NCI-H187 (cell line): Measurements from ENCODE around the gene ZDHHC14.
"Not testable (repeated sequence)": the region's sequence is repeated elsewhere in the genome, so short reads cannot be mapped to it uniquely, and the experiment has no call there.

Experiments
- DNase-seq, 2 experiments: peaks; one replicate each; lab custom pipeline; 2025; lab: John Stamatoyannopoulos, UW

ZDHHC14 gene

DNA sequence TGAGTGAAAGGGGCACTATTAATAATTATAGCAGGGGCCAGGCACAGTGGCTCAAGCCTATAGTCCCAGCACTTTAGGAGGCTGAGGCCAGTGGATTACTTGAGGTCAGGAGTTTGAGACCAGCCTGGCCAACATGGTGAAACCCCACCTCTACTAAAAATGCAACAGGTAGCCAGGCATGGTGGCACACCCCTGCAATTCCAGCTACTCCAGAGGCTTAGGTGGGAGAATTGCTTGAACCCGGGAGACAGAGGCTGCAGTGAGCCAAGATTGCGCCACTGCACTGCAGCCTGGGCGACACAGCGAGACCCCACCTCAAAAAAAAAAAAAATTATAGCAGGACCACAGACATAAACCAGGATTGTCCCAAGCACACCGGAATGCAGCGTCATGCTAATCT lies 340.0 kb downstream of the ZDHHC14 start:
- not testable (repeated sequence) for DNase-seq

DNA sequence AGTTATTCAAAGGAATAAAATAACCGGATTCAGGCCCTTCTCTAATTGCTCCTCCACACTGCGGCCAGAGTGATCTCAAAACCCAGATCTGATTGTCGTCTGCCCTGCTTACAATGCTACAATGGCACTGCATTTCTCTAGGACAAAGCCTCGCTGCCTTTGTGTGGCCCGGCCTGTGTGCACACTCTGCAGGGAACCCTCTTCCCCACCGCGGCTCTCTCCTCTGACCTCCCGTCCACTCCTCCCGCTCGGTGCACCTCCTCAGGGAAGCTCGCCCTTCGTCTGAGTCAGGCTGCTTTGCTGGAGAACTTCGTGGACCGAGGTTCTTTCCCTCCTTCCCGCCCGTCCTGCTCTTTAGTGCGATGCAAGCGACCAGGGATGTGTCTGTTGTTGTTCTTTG lies 340.4 kb downstream of the ZDHHC14 start:
- DNase-seq, result no peak

DNA sequence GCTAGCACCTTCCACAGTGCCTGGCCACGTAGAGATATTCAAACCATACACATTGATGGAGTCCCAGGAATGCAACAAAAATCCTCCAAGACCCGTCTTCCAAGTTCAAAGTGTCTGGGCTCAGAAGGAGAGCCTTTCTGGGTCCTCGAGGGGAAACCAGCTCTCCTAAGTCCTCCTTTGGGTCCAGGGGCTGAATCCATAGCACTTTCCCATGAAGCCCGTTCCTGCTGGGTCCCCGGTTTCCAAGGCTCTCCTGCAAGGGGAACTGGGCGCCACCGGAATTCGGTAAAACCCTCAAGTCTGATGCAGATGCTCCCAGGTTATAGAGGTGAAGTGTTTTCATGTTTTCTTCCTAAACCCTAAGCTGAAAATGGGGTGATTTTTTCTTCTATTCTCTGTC lies 340.8 kb downstream of the ZDHHC14 start:
- DNase-seq, result no peak

DNA sequence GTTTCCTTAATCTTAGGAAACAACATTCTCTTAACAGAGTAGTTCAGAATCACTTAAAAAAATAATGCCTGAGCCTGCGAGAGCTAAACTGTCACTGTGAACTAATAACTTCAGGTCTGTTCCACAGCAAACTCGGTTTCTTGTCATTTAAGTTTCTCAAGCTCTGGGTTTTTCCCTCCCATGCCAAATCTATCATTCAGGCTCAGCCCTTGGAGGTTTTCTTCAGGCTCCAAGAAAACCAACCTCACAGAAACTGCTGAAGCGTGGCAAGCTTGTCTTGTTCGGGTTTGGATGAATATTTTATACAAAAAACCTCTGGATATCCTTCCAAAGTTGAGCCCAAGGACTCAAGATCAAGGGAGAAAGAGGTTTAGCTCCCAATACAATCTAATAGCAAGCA lies 342.4 kb downstream of the ZDHHC14 start:
- no peak for DNase-seq

DNA sequence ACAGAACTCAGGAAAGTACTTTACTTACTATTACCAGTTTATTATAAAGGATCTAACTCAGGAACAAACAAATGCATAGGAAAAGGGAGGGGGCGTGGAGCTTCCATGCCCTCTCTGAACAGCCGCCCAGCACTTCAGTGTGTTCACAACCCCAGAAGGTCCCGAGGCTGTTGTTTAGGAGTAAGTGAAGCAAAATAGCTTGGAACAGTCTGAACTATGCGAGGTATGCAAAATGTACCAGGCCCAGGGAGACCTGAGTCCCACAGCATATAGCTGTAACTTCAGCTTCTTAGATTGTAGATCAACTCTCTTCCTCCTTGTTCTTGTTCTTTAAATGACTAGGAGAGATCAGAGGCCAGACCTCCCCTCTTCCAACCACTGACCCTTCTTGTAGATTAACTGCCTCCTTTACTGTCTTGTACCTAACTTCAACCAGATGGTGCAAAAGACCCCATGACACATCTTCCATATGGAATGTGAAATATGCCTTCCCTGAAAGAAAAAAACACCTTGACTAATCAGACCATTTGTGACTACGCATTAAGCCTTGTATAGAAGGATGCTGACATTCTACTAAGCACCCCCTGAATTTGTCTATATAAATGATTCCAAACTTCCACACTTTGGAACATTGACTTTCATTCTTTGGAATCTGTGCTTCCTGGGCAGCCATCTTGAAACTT lies 343.3 kb downstream of the ZDHHC14 start:
- DNase-seq, result no peak

DNA sequence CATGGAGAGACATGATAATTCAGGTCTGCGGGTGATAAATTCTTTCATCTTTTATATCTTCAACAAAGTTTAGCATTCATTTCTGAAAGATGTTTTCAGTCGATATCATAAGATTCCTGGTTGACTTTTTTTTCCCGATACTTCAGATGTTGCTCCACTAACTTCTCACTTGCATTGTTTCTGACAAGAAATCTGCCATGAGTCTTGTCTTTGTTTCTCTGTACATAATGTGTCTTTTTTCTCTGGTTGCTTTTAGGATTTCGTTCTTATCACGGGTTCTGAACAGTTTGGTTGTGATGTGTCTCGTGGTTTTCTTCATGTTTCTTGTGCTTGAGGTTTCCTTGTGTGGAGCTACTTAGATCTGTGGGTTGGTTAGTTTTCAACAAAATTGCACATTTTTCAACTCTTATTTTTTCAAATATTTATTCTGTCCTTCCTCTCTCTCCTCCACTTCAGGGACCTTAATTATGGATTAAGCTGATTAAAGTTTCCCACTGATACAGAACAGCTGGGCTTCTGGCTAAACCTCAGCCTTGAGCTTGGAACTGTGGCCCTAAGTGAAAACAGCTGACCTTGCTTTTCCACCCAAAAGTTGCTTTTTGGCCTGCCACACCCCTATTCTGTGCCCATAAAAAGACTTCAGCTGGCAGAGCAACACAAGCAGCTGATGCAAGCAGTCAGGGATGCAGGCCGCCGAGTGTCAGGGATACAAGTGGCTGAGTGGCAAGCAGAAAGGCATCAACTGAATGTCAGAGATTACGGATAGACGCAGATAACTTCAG lies 344.2 kb downstream of the ZDHHC14 start:
- DNase-seq, result no peak

DNA sequence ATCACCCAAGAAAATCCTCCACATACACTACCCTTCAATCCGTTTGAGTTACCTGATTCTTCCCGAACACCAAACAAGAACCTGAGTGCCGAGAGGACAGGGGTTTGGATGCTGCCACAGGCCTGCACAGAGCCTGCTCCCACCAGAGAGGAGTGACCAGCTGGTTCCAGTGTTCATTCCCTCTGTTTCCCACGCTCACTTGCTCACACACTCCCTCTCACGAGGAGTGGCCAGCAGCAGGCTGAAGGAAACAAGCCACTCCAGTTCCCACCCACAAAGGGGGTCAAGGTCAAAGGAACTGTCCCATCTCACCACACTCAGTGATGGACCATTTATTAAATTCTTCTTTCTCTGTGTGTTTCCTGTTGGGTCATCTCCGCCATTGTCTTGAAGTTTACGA lies 344.8 kb downstream of the ZDHHC14 start:
- DNase-seq, result no peak

DNA sequence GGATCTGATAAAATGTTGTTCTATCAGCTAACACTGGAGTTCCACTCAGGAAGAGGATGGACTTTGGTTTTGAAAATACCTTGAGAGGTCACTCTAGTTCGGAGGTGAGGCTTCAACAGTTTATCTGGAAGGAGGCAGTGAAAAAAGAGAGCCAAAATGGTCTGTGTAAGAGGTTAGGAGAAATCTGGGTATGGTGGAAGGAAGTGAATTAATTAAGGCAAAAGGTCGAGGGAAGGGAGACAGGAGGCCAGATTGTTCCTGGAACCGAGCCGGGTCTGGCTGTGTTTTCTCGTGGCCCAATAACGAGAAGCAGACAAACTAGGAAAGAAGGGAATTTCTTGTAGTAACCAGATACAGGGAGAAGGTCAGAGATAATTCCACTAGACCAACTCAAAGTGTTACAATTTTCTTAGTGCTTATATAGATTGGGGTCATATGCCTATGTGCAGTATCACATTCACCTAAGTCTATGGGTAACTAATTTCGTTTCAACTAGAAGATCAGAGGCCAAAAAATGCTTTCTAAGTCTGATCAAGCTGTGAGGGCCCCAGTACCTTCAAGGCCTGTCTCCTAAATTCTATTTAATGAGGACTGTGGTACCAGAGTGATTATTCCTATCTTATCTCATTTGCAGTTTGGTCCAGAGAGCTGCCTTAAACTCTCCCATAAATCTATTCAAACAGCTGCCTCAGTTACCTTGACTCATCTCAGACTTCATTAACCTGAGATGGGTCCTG lies 346.1 kb downstream of the ZDHHC14 start:
- no peak for DNase-seq
